Measurements from ENCODE around the gene ERN2. TPM values are rescaled to one million over a fixed set of nuclear protein-coding genes. Genes with fewer than 3 reads are reported as not detected.

Gene ERN2
- total and polyA plus RNA-seq, 11 donors = 0.07 TPM; not detected in 10

DNA sequence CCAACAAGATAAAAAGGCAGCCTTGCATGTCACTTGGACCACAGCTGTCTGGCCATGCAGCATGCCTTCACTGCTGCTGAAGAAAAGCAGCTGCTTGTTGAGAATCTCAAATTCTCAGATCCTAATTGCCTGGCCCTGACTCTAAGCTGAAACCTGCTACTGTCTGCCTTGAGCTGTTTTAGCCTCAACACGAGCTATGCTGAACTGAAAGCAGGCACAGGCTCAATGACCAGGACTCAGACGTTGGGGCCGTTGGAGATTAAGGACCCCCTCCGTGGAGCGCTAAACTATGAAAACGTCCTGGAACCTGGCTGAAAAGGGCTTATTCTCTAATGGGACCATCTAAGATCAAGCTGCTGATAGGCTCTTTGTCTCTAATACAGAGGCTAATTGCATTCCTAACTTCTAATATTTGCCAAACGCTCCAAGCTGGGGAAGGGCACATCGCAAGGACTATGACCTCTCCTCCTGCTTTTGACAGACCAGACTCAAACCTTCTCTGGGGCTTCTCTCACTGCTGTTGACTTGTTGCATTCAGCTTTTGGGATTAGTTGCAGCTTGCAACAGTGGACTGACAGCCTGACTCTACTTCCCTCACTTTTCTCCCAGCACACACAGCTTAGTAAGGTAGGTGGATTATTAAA is 38.9 kb downstream of the ERN2 start:
- TF ChIP-seq, protein P1, sequence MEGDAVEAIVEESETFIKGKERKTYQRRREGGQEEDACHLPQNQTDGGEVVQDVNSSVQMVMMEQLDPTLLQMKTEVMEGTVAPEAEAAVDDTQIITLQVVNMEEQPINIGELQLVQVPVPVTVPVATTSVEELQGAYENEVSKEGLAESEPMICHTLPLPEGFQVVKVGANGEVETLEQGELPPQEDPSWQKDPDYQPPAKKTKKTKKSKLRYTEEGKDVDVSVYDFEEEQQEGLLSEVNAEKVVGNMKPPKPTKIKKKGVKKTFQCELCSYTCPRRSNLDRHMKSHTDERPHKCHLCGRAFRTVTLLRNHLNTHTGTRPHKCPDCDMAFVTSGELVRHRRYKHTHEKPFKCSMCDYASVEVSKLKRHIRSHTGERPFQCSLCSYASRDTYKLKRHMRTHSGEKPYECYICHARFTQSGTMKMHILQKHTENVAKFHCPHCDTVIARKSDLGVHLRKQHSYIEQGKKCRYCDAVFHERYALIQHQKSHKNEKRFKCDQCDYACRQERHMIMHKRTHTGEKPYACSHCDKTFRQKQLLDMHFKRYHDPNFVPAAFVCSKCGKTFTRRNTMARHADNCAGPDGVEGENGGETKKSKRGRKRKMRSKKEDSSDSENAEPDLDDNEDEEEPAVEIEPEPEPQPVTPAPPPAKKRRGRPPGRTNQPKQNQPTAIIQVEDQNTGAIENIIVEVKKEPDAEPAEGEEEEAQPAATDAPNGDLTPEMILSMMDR (IDR thresholded peaks at IDR 0.05) = no peak
- no peak for TF ChIP-seq POLR2A (IDR thresholded peaks at IDR 0.05)
- Histone ChIP-seq H3K27ac (no peak overlapping the region), H3K9me3 (no peaks in the 10 kb centered on the region), H3K27me3 (no peaks in the 10 kb centered on the region), H3K36me3 (peaks cover 0 to 57% (median 35%) of the 10 kb centered on the region in 9 donors), H3K4me3 (no peak overlapping the region), H3K4me1 (peaks cover 0 to 12% (median 8%) of the 10 kb centered on the region in 12 donors)
- 61 to 81% (median 71%) methylated on average over 8 of the region's 8 CpGs for WGBS, 4 donors
- no peak for ATAC-seq
- no peak for DNase-seq
- intact Hi-C loops (cut with DNase I) = no loop called here

DNA sequence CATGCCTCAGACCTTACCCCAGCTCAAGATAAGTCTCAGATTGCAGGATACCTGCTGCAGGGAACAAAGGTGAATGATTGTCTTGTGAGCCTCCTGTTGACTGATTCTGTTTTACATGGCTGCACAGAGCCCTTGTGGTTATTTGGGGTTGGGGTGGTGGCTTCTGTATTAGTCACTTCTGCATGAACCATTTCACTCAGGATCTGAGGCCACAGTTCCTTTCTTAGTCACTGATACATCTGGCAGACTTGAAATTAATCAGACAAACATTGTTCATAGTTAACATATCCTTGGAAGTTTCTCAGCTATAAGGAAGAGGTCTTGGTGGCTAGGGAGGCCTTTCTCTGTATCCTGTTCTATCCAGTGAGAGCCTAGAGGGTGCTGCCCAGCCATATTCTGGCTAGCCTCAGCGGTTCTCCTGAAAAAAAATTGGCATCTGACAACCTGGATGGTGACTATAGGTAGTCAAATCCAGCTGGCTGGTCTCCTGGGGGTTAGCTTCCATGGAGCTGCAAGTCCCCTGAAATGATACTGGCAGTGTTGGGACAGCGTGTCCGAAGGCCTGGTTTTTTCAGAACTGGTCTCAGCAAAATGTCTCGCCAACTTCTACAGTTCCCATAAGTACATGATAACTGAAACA is 42.8 kb downstream of the ERN2 start:
- TF ChIP-seq, protein P1 (IDR thresholded peaks at IDR 0.05) = no peak
- no peak for TF ChIP-seq POLR2A (IDR thresholded peaks at IDR 0.05)
- WGBS, 4 donors = 90 to 98% (median 94%) methylated on average over 4 of the region's 4 CpGs
- no peak overlapping the region for H3K4me3 ChIP-seq
- H3K9me3 ChIP-seq = no peaks in the 10 kb centered on the region
- DNase-seq = no peak
- H3K27me3 ChIP-seq = no peaks in the 10 kb centered on the region
- ATAC-seq = no peak
- H3K27ac ChIP-seq = no peak overlapping the region
- H3K4me1 ChIP-seq = no peaks in the 10 kb centered on the region
- H3K36me3 ChIP-seq = peaks cover 3 to 88% (median 73%) of the 10 kb centered on the region in 9 donors
- intact Hi-C loops (cut with DNase I) = no loop called here

DNA sequence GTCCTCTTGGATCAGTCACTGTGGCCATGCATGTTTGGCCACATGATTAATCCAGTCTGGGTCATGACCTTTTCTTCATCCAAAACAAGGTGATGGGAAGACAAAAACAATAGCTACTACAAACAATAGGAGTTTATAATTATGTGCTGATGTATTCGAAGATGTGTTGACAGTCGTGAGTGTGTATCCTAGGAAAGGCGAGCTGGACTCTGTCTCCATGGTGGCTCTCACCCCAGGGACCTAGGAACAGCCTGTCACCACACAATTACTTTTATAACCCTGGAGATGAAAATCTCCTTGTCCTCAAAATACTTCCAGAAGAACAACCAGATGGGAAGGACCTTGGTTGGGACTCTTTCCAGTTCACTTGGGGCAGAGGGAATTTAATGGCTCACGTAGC is 44.1 kb downstream of the ERN2 start:
- no peak overlapping the region for H3K4me3 ChIP-seq
- H3K36me3 ChIP-seq = peaks cover 3 to 90% (median 86%) of the 10 kb centered on the region in 9 donors
- H3K4me1 ChIP-seq = no peaks in the 10 kb centered on the region
- 50 to 72% (median 56%) methylated on average over 4 of the region's 4 CpGs for WGBS, 4 donors
- no peaks in the 10 kb centered on the region for H3K27me3 ChIP-seq
- DNase-seq (no peak), ATAC-seq (peak in 1 of 4 donors; percentile 61)
- no peaks in the 10 kb centered on the region for H3K9me3 ChIP-seq
- no peak for TF ChIP-seq POLR2A (IDR thresholded peaks at IDR 0.05)
- TF ChIP-seq, protein P1 (IDR thresholded peaks at IDR 0.05) = no peak
- H3K27ac ChIP-seq = no peak overlapping the region
- intact Hi-C loops (cut with DNase I) = no loop called here

DNA sequence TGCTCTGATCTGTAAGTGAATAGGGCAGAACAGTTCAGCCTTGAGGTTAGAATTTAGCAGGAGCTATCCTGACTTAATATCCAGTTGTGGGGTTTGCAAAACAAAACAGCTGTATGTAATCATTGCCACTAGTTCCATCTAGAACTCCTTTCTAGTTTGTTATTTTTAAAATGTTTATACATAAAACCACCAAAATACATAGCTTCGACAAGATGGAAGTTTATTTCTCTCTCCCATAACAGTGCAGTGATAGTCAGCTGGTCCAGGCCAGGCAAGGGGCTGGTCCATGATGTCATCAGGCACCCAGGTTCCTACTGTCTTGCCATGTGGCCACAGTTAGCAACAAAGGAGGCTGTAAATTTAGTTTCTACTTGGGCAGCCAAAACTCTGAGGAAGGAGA is 44.8 kb downstream of the ERN2 start:
- H3K9me3 ChIP-seq = no peaks in the 10 kb centered on the region
- no peak for TF ChIP-seq POLR2A (IDR thresholded peaks at IDR 0.05)
- TF ChIP-seq, protein P1 (IDR thresholded peaks at IDR 0.05) = no peak
- ATAC-seq (no peak), DNase-seq (no peak)
- intact Hi-C loops (cut with DNase I) = no loop called here
- H3K4me1 ChIP-seq = no peaks in the 10 kb centered on the region
- H3K27ac ChIP-seq = no peak overlapping the region
- no peaks in the 10 kb centered on the region for H3K27me3 ChIP-seq
- H3K36me3 ChIP-seq = peaks cover 3 to 95% (median 92%) of the 10 kb centered on the region in 9 donors
- no peak overlapping the region for H3K4me3 ChIP-seq
- 79 to 96% (median 94%) methylated on average over 1 of the region's 1 CpG for WGBS, 4 donors

Measured in heart left ventricle (tissue), 16 donors.